Measurements from ENCODE around the gene ANKRD49.

ANKRD49 gene

GRCh38 chr11:94450048-94450447 is 43.7 kb upstream of the ANKRD49 start:
- Histone ChIP-seq H2AK5ac (ENCODE audit: low read length) (no peak overlapping the region), H3K9ac (ENCODE audit: low read length) (no peak overlapping the region), H3K4me1 (ENCODE audit: control insufficient read depth, low read depth, low read length) (no peaks in the 10 kb centered on the region), H3K27ac (ENCODE audit: low read depth, low read length) (no peak overlapping the region), H3K4me2 (ENCODE audit: low read length) (no peak overlapping the region), H3K36me3 (ENCODE audit: control insufficient read depth, insufficient read depth, low read length) (no peaks in the 10 kb centered on the region), H3K56ac (ENCODE audit: low read length) (no peak overlapping the region), H2BK15ac (replicated peaks; ENCODE audit: low read depth) (no peak overlapping the region), H2BK5ac (ENCODE audit: low read length) (no peak overlapping the region), H3K4me3 (ENCODE audit: low read length) (no peak overlapping the region), H2BK120ac (ENCODE audit: low read depth, low read length) (no peak overlapping the region), H3K18ac (ENCODE audit: low read length) (no peak overlapping the region), H3K4ac (ENCODE audit: low read depth, low read length) (no peak overlapping the region), H3K79me1 (ENCODE audit: low read length) (no peaks in the 10 kb centered on the region), H3K27me3 (ENCODE audit: insufficient read depth, low read length, poor library complexity) (no peaks in the 10 kb centered on the region), H3K23ac (ENCODE audit: low read length) (no peak overlapping the region), H4K5ac (ENCODE audit: low read length) (no peak overlapping the region), H4K8ac (ENCODE audit: low read depth, low read length) (no peak overlapping the region), H3K79me2 (ENCODE audit: control insufficient read depth, insufficient read depth, low read length) (no peaks in the 10 kb centered on the region)
- no peak for DNase-seq
- WGBS (ENCODE audit: extremely low coverage, insufficient coverage, low lambda C conversion rate) = no CpG with 5 or more reads among the region's 3 CpGs

DNA sequence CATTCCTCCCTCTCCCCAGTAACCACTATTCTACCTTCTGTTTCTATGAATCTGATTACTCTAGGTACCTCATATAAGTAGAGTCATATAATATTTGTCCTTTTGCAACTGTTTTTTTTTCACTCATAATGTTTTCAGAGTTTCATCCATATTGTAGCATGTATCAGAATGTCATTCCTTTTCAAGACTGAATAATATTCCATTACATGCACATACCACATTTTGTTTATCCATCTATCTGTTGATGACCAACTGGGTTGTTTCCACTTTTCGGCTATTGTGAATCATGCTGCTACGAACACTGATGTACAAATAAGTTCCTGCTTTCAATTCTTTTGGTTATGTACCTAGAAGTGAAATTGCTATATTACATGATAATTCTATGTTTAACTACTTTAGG is 40.8 kb upstream of the ANKRD49 start:
- H3K79me1 ChIP-seq (ENCODE audit: low read length) = no peaks in the 10 kb centered on the region
- H3K4ac ChIP-seq (ENCODE audit: low read depth, low read length) = no peak overlapping the region
- no peaks in the 10 kb centered on the region for H3K79me2 ChIP-seq (ENCODE audit: control insufficient read depth, insufficient read depth, low read length)
- no peaks in the 10 kb centered on the region for H3K27me3 ChIP-seq (ENCODE audit: insufficient read depth, low read length, poor library complexity)
- no peak overlapping the region for H3K56ac ChIP-seq (ENCODE audit: low read length)
- H3K36me3 ChIP-seq (ENCODE audit: control insufficient read depth, insufficient read depth, low read length) = no peaks in the 10 kb centered on the region
- H3K9ac ChIP-seq (ENCODE audit: low read length) = no peak overlapping the region
- no peak overlapping the region for H4K5ac ChIP-seq (ENCODE audit: low read length)
- no peak overlapping the region for H3K27ac ChIP-seq (ENCODE audit: low read depth, low read length)
- no peak overlapping the region for H4K8ac ChIP-seq (ENCODE audit: low read depth, low read length)
- no peaks in the 10 kb centered on the region for H3K4me1 ChIP-seq (ENCODE audit: control insufficient read depth, low read depth, low read length)
- WGBS (ENCODE audit: extremely low coverage, insufficient coverage, low lambda C conversion rate) = no CpG with 5 or more reads among the region's 2 CpGs
- no peak overlapping the region for H2BK15ac ChIP-seq (replicated peaks; ENCODE audit: low read depth)
- H2BK120ac ChIP-seq (ENCODE audit: low read depth, low read length) = no peak overlapping the region
- H3K23ac ChIP-seq (ENCODE audit: low read length) = no peak overlapping the region
- H2BK5ac ChIP-seq (ENCODE audit: low read length) = no peak overlapping the region
- no peak overlapping the region for H2AK5ac ChIP-seq (ENCODE audit: low read length)
- H3K4me2 ChIP-seq (ENCODE audit: low read length) = no peak overlapping the region
- no peak for DNase-seq
- no peak overlapping the region for H3K4me3 ChIP-seq (ENCODE audit: low read length)
- no peak overlapping the region for H3K18ac ChIP-seq (ENCODE audit: low read length)

DNA sequence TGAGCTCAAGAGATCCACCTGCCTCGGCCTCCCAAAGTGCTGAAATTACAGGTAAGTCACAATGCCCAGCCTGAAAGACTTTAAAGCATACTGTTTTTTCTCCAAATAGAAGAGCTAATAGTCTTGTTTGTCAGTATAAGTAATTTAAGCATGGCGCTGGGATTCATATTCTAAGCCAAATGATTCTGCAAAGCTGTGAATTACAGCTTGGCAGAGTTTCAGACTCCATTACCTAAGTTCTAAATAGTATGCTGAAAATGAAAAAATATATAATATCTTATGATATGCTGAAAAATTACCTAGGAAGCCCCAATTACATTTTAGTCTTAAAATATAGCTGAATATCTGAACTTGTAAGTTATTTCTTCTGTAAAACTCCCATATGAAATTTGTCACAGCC is 39.5 kb upstream of the ANKRD49 start:
- H3K18ac ChIP-seq (ENCODE audit: low read length) = no peak overlapping the region
- no peak overlapping the region for H3K27ac ChIP-seq (ENCODE audit: low read depth, low read length)
- no peaks in the 10 kb centered on the region for H3K79me1 ChIP-seq (ENCODE audit: low read length)
- H3K4me1 ChIP-seq (ENCODE audit: control insufficient read depth, low read depth, low read length) = no peaks in the 10 kb centered on the region
- no peak overlapping the region for H4K8ac ChIP-seq (ENCODE audit: low read depth, low read length)
- no peaks in the 10 kb centered on the region for H3K27me3 ChIP-seq (ENCODE audit: insufficient read depth, low read length, poor library complexity)
- no peak for DNase-seq
- H2BK120ac ChIP-seq (ENCODE audit: low read depth, low read length) = no peak overlapping the region
- H3K36me3 ChIP-seq (ENCODE audit: control insufficient read depth, insufficient read depth, low read length) = no peaks in the 10 kb centered on the region
- H3K23ac ChIP-seq (ENCODE audit: low read length) = no peak overlapping the region
- no peak overlapping the region for H2AK5ac ChIP-seq (ENCODE audit: low read length)
- H3K9ac ChIP-seq (ENCODE audit: low read length) = no peak overlapping the region
- no peak overlapping the region for H4K5ac ChIP-seq (ENCODE audit: low read length)
- no CpG with 5 or more reads among the region's 2 CpGs for WGBS (ENCODE audit: extremely low coverage, insufficient coverage, low lambda C conversion rate)
- no peak overlapping the region for H2BK15ac ChIP-seq (replicated peaks; ENCODE audit: low read depth)
- no peak overlapping the region for H2BK5ac ChIP-seq (ENCODE audit: low read length)
- H3K4me3 ChIP-seq (ENCODE audit: low read length) = no peak overlapping the region
- H3K4me2 ChIP-seq (ENCODE audit: low read length) = no peak overlapping the region
- no peaks in the 10 kb centered on the region for H3K79me2 ChIP-seq (ENCODE audit: control insufficient read depth, insufficient read depth, low read length)
- no peak overlapping the region for H3K56ac ChIP-seq (ENCODE audit: low read length)
- H3K4ac ChIP-seq (ENCODE audit: low read depth, low read length) = no peak overlapping the region

GRCh38 chr11:94455861-94456260 is 37.9 kb upstream of the ANKRD49 start:
- no peak overlapping the region for H3K27ac ChIP-seq (ENCODE audit: low read depth, low read length)

GRCh38 chr11:94457118-94458029 is 36.4 kb upstream of the ANKRD49 start:
- no peak overlapping the region for H2BK15ac ChIP-seq (replicated peaks; ENCODE audit: low read depth)
- no peak overlapping the region for H3K27ac ChIP-seq (ENCODE audit: low read depth, low read length)

More at GRCh38 chr11:94455861-94456260, 37.9 kb upstream of the ANKRD49 start:
- Histone ChIP-seq H3K18ac (ENCODE audit: low read length) (no peak overlapping the region), H3K4me1 (ENCODE audit: control insufficient read depth, low read depth, low read length) (no peaks in the 10 kb centered on the region), H3K27me3 (ENCODE audit: insufficient read depth, low read length, poor library complexity) (no peaks in the 10 kb centered on the region), H3K4ac (ENCODE audit: low read depth, low read length) (no peak overlapping the region), H3K4me2 (ENCODE audit: low read length) (no peak overlapping the region), H3K79me1 (ENCODE audit: low read length) (no peaks in the 10 kb centered on the region), H3K36me3 (ENCODE audit: control insufficient read depth, insufficient read depth, low read length) (no peaks in the 10 kb centered on the region), H3K23ac (ENCODE audit: low read length) (no peak overlapping the region), H3K56ac (ENCODE audit: low read length) (no peak overlapping the region), H3K4me3 (ENCODE audit: low read length) (no peak overlapping the region), H2AK5ac (ENCODE audit: low read length) (no peak overlapping the region), H2BK5ac (ENCODE audit: low read length) (no peak overlapping the region), H4K8ac (ENCODE audit: low read depth, low read length) (no peak overlapping the region), H3K79me2 (ENCODE audit: control insufficient read depth, insufficient read depth, low read length) (no peaks in the 10 kb centered on the region), H2BK15ac (replicated peaks; ENCODE audit: low read depth) (no peak overlapping the region), H4K5ac (ENCODE audit: low read length) (no peak overlapping the region), H3K9ac (ENCODE audit: low read length) (no peak overlapping the region), H2BK120ac (ENCODE audit: low read depth, low read length) (no peak overlapping the region)
- DNase-seq = peak; percentile 48
- WGBS (ENCODE audit: extremely low coverage, insufficient coverage, low lambda C conversion rate) = no CpG with 5 or more reads among the region's 1 CpG

More at GRCh38 chr11:94457118-94458029, 36.4 kb upstream of the ANKRD49 start:
- H3K4me2 ChIP-seq (ENCODE audit: low read length) = no peak overlapping the region
- H3K18ac ChIP-seq (ENCODE audit: low read length) = no peak overlapping the region
- H3K27me3 ChIP-seq (ENCODE audit: insufficient read depth, low read length, poor library complexity) = no peaks in the 10 kb centered on the region
- H3K4ac ChIP-seq (ENCODE audit: low read depth, low read length) = no peak overlapping the region
- H3K56ac ChIP-seq (ENCODE audit: low read length) = no peak overlapping the region
- H3K23ac ChIP-seq (ENCODE audit: low read length) = no peak overlapping the region
- H3K9ac ChIP-seq (ENCODE audit: low read length) = no peak overlapping the region
- no peak overlapping the region for H3K4me3 ChIP-seq (ENCODE audit: low read length)
- H2BK5ac ChIP-seq (ENCODE audit: low read length) = no peak overlapping the region
- H2AK5ac ChIP-seq (ENCODE audit: low read length) = no peak overlapping the region
- no peak overlapping the region for H2BK120ac ChIP-seq (ENCODE audit: low read depth, low read length)
- no peaks in the 10 kb centered on the region for H3K4me1 ChIP-seq (ENCODE audit: control insufficient read depth, low read depth, low read length)
- H3K79me2 ChIP-seq (ENCODE audit: control insufficient read depth, insufficient read depth, low read length) = no peaks in the 10 kb centered on the region
- WGBS (ENCODE audit: extremely low coverage, insufficient coverage, low lambda C conversion rate) = no CpG with 5 or more reads among the region's 4 CpGs
- no peaks in the 10 kb centered on the region for H3K36me3 ChIP-seq (ENCODE audit: control insufficient read depth, insufficient read depth, low read length)
- no peaks in the 10 kb centered on the region for H3K79me1 ChIP-seq (ENCODE audit: low read length)
- DNase-seq = peak; percentile 22
- H4K8ac ChIP-seq (ENCODE audit: low read depth, low read length) = no peak overlapping the region
- no peak overlapping the region for H4K5ac ChIP-seq (ENCODE audit: low read length)
